Frontal cortex (tissue), 4 donors: ENCODE results near the gene MYO1H. TPM values are rescaled to one million over a fixed set of nuclear protein-coding genes. Genes with fewer than 3 reads are reported as not detected.
"Not testable (repeated sequence)": the region's sequence is repeated elsewhere in the genome, so short reads cannot be mapped to it uniquely, and the experiment has no call there.

Source experiments
- DNase-seq, 2 donors: peaks; one replicate each; pipeline ENCODE4 v3.0.0; 2012; ENCODE audit warnings: low spot score in 2 of 2
- FAIRE-seq: peaks from 2 replicates; lab custom pipeline; 2012; peaks lifted over from hg19 to GRCh38; lab: Jason Lieb, UNC
- total RNA-seq: library from RNA; depleted of rRNA; stranded (reverse); fragments of >200 nt; gene quantifications from one replicate; pipeline ENCODE4 v1.2.3, GENCODE V29; 2014
- donor health status: control.
- donor health status: control.
- donor health status: control.

Gene MYO1H
- total RNA-seq: under 0.01 TPM

GRCh38 chr12:109347589-109347988 is at the start of gene MYO1H:
Gene MYO1H, plus strand, starts transcription at chr12:109347900. Its CDS starts 61 bp downstream, at chr12:109347961.
- DNase-seq (no peak), FAIRE-seq (no peak)

GRCh38 chr12:109299849-109300248 is 47.9 kb upstream of the MYO1H start:
- no peak for DNase-seq
- no peak for FAIRE-seq

- no peak for FAIRE-seq
These were observed 46.0 kb upstream of the MYO1H start for GRCh38 chr12:109301643-109302168.

GRCh38 chr12:109302358-109302757 is 45.3 kb upstream of the MYO1H start:
- FAIRE-seq (no peak), DNase-seq (no peak)

More at GRCh38 chr12:109301643-109302168, 46.0 kb upstream of the MYO1H start:
- no peak for DNase-seq

- no peak for DNase-seq
- FAIRE-seq: no peak
These were observed 44.9 kb upstream of the MYO1H start for GRCh38 chr12:109302770-109303169.

GRCh38 chr12:109304485-109304884 is 43.2 kb upstream of the MYO1H start:
- DNase-seq (no peak), FAIRE-seq (no peak)

GRCh38 chr12:109305547-109305946 is 42.2 kb upstream of the MYO1H start:
- FAIRE-seq (no peak), DNase-seq (no peak)

GRCh38 chr12:109307051-109307450 is 40.6 kb upstream of the MYO1H start:
- DNase-seq: no peak
- FAIRE-seq: no peak

- FAIRE-seq: no peak
- no peak for DNase-seq
These were observed 38.9 kb upstream of the MYO1H start, which contains the start of gene FOXN4 for GRCh38 chr12:109308534-109309380. Gene FOXN4, minus strand, starts transcription at chr12:109309284. Its CDS starts 963 bp downstream, at chr12:109308321.

GRCh38 chr12:109309381-109310246 is 38.1 kb upstream of the MYO1H start:
- FAIRE-seq: no peak
- DNase-seq: peak in 1 of 2 donors; percentile 46

- no peak for DNase-seq
- FAIRE-seq: no peak
These were observed 37.2 kb upstream of the MYO1H start for GRCh38 chr12:109310247-109311125.

GRCh38 chr12:109321294-109321693 is 26.4 kb upstream of the MYO1H start:
- DNase-seq, FAIRE-seq: not testable (repeated sequence)

- no peak for FAIRE-seq
These were observed 18.7 kb upstream of the MYO1H start for GRCh38 chr12:109329003-109329402.

GRCh38 chr12:109329686-109330085 is 18.0 kb upstream of the MYO1H start:
- no peak for FAIRE-seq

More at GRCh38 chr12:109329003-109329402, 18.7 kb upstream of the MYO1H start:
- no peak for DNase-seq

GRCh38 chr12:109330282-109331230 is 17.1 kb upstream of the MYO1H start:
- FAIRE-seq (no peak), DNase-seq (no peak)

More at GRCh38 chr12:109329686-109330085, 18.0 kb upstream of the MYO1H start:
- DNase-seq: no peak

GRCh38 chr12:109331301-109331952 is 16.3 kb upstream of the MYO1H start:
- DNase-seq (no peak), FAIRE-seq (no peak)

GRCh38 chr12:109334887-109335286 is 12.8 kb upstream of the MYO1H start:
- DNase-seq (no peak), FAIRE-seq (no peak)

- no peak for FAIRE-seq
- no peak for DNase-seq
These were observed 11.1 kb upstream of the MYO1H start for GRCh38 chr12:109336593-109336992.
